GM21723 (cell line): ENCODE results near the gene EBF3.
"Not testable (repeated sequence)": the region's sequence is repeated elsewhere in the genome, so short reads cannot be mapped to it uniquely, and the experiment has no call there.

Source experiments
- ATAC-seq: cut with Tn5 transposase; IDR thresholded peaks from one replicate; pipeline ENCODE4 v1.9.1; 2021; ENCODE audit warnings: mild to moderate bottlenecking, moderate library complexity; ENCODE audit not compliant: unreplicated experiment

EBF3 gene

GRCh38 chr10:129929343-129930292 lies 34.5 kb downstream of the EBF3 start:
- no peak for ATAC-seq

- no peak for ATAC-seq
Measured at GRCh38 chr10:129927351-129928120, 36.5 kb downstream of the EBF3 start.

GRCh38 chr10:129926066-129927055 lies 37.7 kb downstream of the EBF3 start:
- ATAC-seq = no peak

- ATAC-seq = no peak
Measured at GRCh38 chr10:129924375-129925085, 39.5 kb downstream of the EBF3 start.

- no peak for ATAC-seq
Measured at GRCh38 chr10:129922598-129923123, 41.4 kb downstream of the EBF3 start.

- no peak for ATAC-seq
Measured at GRCh38 chr10:129921801-129922597, 42.1 kb downstream of the EBF3 start.

GRCh38 chr10:129921065-129921670 lies 42.9 kb downstream of the EBF3 start:
- no peak for ATAC-seq

- ATAC-seq = not testable (repeated sequence)
Measured at GRCh38 chr10:129920187-129920586, 43.9 kb downstream of the EBF3 start.

- no peak for ATAC-seq
Measured at GRCh38 chr10:129919358-129919757, 44.7 kb downstream of the EBF3 start.

- ATAC-seq = no peak
Measured at GRCh38 chr10:129918836-129919235, 45.2 kb downstream of the EBF3 start.

GRCh38 chr10:129918401-129918800 lies 45.7 kb downstream of the EBF3 start:
- ATAC-seq = no peak

GRCh38 chr10:129917936-129918335 lies 46.1 kb downstream of the EBF3 start:
- no peak for ATAC-seq

- no peak for ATAC-seq
Measured at GRCh38 chr10:129916506-129916995, 47.5 kb downstream of the EBF3 start.

- no peak for ATAC-seq
Measured at GRCh38 chr10:129915526-129916378, 48.3 kb downstream of the EBF3 start.

GRCh38 chr10:129914960-129915359 lies 49.1 kb downstream of the EBF3 start:
- no peak for ATAC-seq

- no peak for ATAC-seq
Measured at GRCh38 chr10:129914153-129914855, 49.8 kb downstream of the EBF3 start.
